GM12873 (cell line): Measurements from ENCODE around the gene ZBTB7B.

Experiments
- TF ChIP-seq, protein P1 (sequence below): IDR thresholded peaks from 2 replicates; pipeline ENCODE4 v1.5.1; 2012; ENCODE audit warnings: low read depth, mild to moderate bottlenecking, moderate library complexity, low read length, control low read depth; ENCODE audit not compliant: insufficient read depth; ENCODE audit errors: missing control alignments

ZBTB7B gene

DNA sequence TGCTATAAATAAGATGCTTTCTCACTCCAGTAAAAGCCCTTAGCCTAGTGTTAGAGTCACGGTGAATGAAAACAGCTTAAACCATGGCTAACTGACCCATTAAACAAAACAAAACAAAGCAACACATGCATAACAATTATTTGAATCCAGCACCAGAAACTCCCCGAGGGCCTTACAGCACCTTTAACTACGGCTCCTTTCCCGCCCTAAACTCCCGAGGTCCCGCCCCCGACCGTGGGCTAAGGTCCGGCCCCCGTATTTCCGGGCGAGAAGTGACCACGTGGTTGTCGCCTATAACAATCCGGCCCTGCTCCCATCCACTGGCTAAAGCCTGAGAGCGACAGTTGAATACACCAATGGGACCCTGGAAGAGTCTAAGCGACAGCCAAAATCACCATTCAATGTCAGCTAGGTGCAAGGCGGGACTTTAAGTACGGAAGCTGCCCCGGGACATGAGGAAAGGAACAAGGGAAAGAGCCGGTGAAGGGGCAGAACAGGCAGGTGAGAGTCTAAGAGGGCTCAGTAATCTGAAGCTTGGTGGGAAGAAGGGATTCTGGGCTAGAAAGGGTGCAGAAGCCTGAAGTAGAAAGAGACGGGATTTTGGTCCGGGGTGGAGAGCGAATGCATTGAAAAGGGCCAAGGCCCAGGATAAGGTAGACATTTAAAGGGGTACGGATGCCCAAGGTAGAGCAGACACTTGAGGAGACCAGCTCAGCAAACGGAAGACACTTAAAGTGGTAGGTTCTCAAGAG is 19.5 kb upstream of the ZBTB7B start, which contains the start of gene FLAD1:
Gene FLAD1 (plus strand): TSS at position 448 of the 752 bp plus-strand sequence. CDS start 351 bp downstream, outside the sequence.
- TF ChIP-seq, protein P1, sequence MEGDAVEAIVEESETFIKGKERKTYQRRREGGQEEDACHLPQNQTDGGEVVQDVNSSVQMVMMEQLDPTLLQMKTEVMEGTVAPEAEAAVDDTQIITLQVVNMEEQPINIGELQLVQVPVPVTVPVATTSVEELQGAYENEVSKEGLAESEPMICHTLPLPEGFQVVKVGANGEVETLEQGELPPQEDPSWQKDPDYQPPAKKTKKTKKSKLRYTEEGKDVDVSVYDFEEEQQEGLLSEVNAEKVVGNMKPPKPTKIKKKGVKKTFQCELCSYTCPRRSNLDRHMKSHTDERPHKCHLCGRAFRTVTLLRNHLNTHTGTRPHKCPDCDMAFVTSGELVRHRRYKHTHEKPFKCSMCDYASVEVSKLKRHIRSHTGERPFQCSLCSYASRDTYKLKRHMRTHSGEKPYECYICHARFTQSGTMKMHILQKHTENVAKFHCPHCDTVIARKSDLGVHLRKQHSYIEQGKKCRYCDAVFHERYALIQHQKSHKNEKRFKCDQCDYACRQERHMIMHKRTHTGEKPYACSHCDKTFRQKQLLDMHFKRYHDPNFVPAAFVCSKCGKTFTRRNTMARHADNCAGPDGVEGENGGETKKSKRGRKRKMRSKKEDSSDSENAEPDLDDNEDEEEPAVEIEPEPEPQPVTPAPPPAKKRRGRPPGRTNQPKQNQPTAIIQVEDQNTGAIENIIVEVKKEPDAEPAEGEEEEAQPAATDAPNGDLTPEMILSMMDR, result no peak

DNA sequence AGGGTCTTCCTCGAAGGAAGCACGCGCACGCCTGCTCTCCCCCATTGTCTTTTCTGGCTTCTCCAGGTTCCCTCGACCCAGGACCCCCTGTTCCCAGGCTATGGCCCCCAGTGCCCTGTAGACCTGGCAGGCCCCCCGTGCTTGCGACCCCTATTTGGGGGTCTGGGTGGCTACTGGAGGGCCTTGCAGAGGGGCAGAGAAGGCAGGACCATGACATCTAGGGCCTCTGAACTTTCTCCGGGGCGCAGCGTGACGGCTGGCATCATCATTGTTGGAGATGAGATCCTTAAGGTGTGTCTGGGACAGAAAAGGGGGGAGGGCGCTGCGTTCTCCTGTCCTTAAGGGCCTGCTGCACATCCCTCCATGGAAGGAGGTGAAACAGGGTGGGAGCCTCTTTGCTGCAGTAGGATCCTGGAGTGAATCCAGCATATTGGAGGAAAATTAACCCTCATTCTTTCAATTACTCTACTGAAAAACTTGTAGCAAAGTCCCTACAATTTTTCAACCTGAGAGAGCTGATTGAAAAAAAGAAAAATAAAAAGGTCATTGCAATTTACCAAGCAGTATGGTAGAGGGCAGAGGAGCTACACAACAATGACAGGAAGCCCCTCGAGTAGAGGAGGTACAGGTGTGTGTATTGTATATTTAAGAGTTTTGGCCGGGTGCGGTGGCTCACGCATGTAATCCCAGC is 18.7 kb upstream of the ZBTB7B start:
- TF ChIP-seq, protein P1, result no peak

DNA sequence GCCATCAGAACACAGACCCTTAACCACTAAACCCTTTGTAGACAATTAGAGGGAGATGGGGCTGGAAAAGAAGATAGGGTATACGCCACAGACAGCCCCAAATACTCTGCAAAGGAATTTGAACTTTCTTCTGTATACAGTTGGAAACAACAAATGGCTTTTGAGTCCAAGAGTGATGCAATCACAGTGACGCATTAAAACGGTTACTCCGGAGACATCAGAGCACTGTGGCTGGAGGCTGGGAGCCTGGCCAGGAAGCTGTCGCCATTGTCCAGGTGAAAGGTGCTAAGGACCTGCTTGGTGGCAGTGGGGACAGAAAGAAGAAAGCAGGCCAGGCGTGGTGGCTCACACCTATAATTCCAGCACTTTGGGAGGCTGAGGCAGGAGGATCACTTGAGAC is 15.3 kb upstream of the ZBTB7B start:
- TF ChIP-seq, protein P1, result no peak

DNA sequence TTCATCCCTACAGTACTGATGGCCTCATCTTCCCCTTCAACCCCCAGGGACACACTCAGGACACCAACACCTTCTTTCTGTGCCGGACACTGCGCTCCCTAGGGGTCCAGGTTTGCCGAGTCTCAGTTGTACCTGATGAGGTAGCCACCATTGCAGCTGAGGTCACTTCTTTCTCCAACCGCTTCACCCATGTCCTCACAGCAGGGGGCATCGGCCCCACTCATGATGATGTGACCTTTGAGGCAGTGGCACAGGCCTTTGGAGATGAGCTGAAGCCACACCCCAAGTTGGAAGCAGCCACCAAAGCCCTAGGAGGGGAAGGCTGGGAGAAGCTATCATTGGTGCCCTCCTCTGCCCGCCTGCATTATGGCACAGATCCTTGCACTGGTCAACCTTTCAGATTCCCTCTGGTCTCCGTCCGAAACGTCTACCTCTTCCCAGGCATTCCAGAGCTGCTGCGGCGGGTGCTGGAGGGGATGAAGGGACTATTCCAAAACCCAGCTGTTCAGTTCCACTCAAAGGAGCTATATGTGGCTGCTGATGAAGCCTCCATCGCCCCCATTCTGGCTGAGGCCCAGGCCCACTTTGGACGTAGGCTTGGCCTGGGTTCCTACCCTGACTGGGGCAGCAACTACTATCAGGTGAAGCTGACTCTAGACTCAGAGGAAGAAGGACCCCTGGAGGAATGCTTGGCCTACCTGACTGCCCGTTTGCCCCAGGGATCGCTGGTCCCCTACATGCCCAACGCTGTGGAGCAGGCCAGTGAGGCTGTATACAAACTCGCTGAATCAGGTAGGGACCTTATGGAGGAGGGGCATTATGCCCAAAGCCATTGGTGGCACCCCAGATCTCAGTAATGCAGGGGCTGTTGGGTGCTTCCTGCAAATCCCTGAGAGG is 14.3 kb upstream of the ZBTB7B start:
- TF ChIP-seq, protein P1, result peak; percentile 28

DNA sequence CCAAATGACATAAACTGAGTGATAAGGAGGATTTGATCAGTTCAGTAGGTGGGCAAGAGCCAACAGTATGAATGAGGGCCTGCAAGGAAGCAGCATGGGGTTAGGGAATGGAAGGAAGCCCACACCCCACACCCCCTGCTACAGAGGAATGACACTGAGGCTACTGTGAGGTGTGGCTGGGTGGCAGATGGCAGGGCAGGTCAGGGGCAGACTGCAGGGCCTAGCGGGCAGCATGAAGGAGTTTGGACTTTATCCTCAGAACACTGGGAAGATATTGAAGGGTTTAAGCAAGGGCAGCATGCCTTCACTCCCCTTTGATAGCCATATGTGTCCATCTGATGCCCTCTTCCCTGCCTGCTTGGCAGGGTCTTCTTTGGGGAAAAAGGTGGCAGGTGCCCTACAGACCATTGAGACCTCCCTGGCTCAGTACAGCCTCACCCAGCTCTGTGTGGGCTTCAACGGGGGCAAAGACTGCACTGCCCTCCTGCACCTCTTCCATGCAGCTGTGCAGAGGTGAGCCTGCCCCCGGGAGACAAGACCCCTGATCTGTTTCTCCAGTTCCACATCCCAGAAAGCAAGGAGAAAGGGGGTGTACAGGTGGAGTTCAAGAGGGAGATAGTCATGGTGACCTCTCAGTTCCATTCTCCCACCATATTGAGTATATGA is 13.3 kb upstream of the ZBTB7B start:
- TF ChIP-seq, protein P1, result no peak

DNA sequence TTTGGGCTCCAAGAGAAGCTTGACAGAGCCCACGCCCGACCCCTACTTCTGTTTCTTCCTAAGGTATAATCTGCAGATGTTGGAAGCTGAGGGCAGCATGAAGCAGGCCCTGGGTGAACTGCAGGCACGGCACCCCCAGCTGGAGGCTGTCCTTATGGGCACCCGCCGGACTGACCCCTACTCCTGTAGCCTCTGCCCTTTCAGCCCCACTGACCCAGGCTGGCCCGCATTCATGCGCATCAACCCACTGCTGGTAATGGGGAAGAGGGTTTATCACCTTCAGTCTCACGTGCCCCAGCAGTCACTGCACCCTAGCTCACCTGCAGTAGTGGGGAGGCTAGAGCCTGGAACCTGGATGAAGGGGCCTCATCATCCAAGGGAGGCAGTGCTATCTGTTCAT is 12.3 kb upstream of the ZBTB7B start:
- TF ChIP-seq, protein P1, result no peak
